Measurements from ENCODE around the gene SLC38A6. TPM values are rescaled to one million over a fixed set of nuclear protein-coding genes. Genes with fewer than 3 reads are reported as not detected.

Gene SLC38A6
- total and polyA plus RNA-seq, 2 of the 13 experiments (the other 11 are each of a cell fraction or from before 2014, with no cell fraction given), result 6.9 to 22.1 TPM

- TF ChIP-seq ZNF879 (CRISPR knock-in tag; IDR thresholded peaks at IDR 0.05) (no peak), ZNF260 (CRISPR knock-in tag; IDR thresholded peaks at IDR 0.05; ENCODE audit: borderline replicate concordance, low read depth) (no peak; the same call in 1 of the 2 replicates), SRSF1 (optimal IDR thresholded peaks at IDR 0.05; ENCODE audit: low read depth, low read length) (peak; percentile 86), ZNF558 (CRISPR knock-in tag; IDR thresholded peaks at IDR 0.05; ENCODE audit: borderline replicate concordance) (peak; percentile 58; the same call in 1 of the 2 replicates), HMGXB4 (CRISPR knock-in tag; IDR thresholded peaks at IDR 0.05; ENCODE audit: borderline replicate concordance in 1 of 2, low read depth in 1 of 2) (peak; percentile 59 to 85; a peak in 3 of 4 replicates), ZBTB4 (CRISPR knock-in tag; IDR thresholded peaks at IDR 0.05; ENCODE audit: borderline replicate concordance) (no peak), TP53 (CRISPR knock-in tag; conservative IDR thresholded peaks at IDR 0.05) (no peak), RFXAP (CRISPR knock-in tag; IDR thresholded peaks at IDR 0.05; ENCODE audit: borderline replicate concordance) (no peak), ATF5 (CRISPR knock-in tag; IDR thresholded peaks at IDR 0.05; ENCODE audit: low read depth) (0 out of 2 replicates have a peak, but pooled peaks have one; percentile 27), NFKB2 (CRISPR knock-in tag; IDR thresholded peaks at IDR 0.05; ENCODE audit: borderline replicate concordance) (peak; percentile 36; the same call in 1 of the 2 replicates), E2F1 (CRISPR knock-in tag; IDR thresholded peaks at IDR 0.05) (no peak; the same call in 1 of the 2 replicates), POLR2G (IDR thresholded peaks at IDR 0.05; ENCODE audit: low read depth, low read length) (peak; percentile 91), ZNF292 (CRISPR knock-in tag; IDR thresholded peaks at IDR 0.05; ENCODE audit: borderline replicate concordance, low read depth) (peak; percentile 89; the same call in 1 of the 2 replicates), SMARCE1 (IDR thresholded peaks at IDR 0.05; ENCODE audit: borderline replicate concordance) (no peak), ARNTL (CRISPR knock-in tag; IDR thresholded peaks at IDR 0.05) (peak; percentile 44; the same call in 1 of the 2 replicates), SUZ12 (IDR thresholded peaks at IDR 0.05; ENCODE audit: low read depth, low read length) (no peak), ZBTB43 (CRISPR knock-in tag; conservative IDR thresholded peaks at IDR 0.05) (no peak), HNF4G (IDR thresholded peaks at IDR 0.05; ENCODE audit: borderline replicate concordance, low read depth, low read length) (no peak), HNF4G (CRISPR knock-in tag; IDR thresholded peaks at IDR 0.05; ENCODE audit: borderline replicate concordance, low read depth) (no peak), POGZ (CRISPR knock-in tag; IDR thresholded peaks at IDR 0.05) (peak; percentile 99)
Observed at GRCh38 chr14:60980811-60981632, at the start of gene SLC38A6, which contains the start of gene TRMT5 (continued).

All from HepG2 (cell line).